Measurements from ENCODE around the gene GSG1L2.

- TF ChIP-seq EZH2phosphoT487 (IDR thresholded peaks at IDR 0.05; ENCODE audit: borderline replicate concordance, low read length) (no peak), CTCF (conservative IDR thresholded peaks at IDR 0.05; ENCODE audit: low read depth, low read length) (no peak)
These were observed 16.1 kb downstream of the GSG1L2 start for GRCh38 chr17:9805769-9806168.
